Suprapubic skin (tissue), 4 donors: Measurements from ENCODE around the gene LSP1. TPM values are rescaled to one million over a fixed set of nuclear protein-coding genes. Genes with fewer than 3 reads are reported as not detected.
A peak's percentile ranks its signal among the peaks of the same experiment; 100 is the strongest.

ENCODE experiments used
- DNase-seq, 2 donors: peaks; one replicate each; pipeline ENCODE4 v3.0.0-alpha.2; 2019; ENCODE audit warnings: low spot score in 2 of 2
- H3K27ac ChIP-seq: fragments of 200-600 bp; sonication (generic); one replicate; pipeline ENCODE4 v1.5.1; 2019
- H3K27me3 ChIP-seq: fragments of 200-600 bp; sonication (generic); one replicate; pipeline ENCODE4 v1.5.1; 2019
- H3K36me3 ChIP-seq: fragments of 200-600 bp; sonication (generic); one replicate; pipeline ENCODE4 v1.5.1; 2019
- H3K4me1 ChIP-seq: fragments of 200-600 bp; sonication (generic); one replicate; pipeline ENCODE4 v1.5.1; 2019
- H3K4me3 ChIP-seq: fragments of 200-600 bp; sonication (generic); one replicate; pipeline ENCODE4 v1.5.1; 2019; ENCODE audit warnings: mild to moderate bottlenecking
- H3K9me3 ChIP-seq: fragments of 200-600 bp; sonication (generic); one replicate; pipeline ENCODE4 v1.5.1; 2019
- EP300 ChIP-seq: sonication (generic); formaldehyde crosslinking; IDR thresholded peaks from one replicate; pipeline ENCODE4 v1.6.1; 2017; ENCODE audit warnings: antibody characterized with exemption
- POLR2A ChIP-seq, 2 donors: fragments of 450-650 bp; IDR thresholded peaks; one replicate each; pipeline ENCODE4 v1.6.1; 2017; ENCODE audit warnings: antibody characterized with exemption in 2 of 2, mild to moderate bottlenecking in 2 of 2, moderate library complexity in 2 of 2
- POLR2AphosphoS5 ChIP-seq, 3 donors: sonication (generic); formaldehyde crosslinking; IDR thresholded peaks; one replicate each; pipeline ENCODE4 v1.6.1; 2017; ENCODE audit warnings: antibody characterized with exemption in 3 of 3
- WGBS: methylation state at CpG from one replicate; pipeline ENCODE4 v1.1.5; 2018; 5-methylcytosine and 5-hydroxymethylcytosine counted together
- total RNA-seq, 4 donors: library from RNA; depleted of rRNA; stranded (reverse); fragments of >200 nt; gene quantifications; one replicate each; pipeline ENCODE4 v1.1.0, GENCODE V29; 2016
- TF ChIP-seq, protein P1 (sequence below), 2 donors: fragments of 200-600 bp in 1 of 2; fragments of 450-650 bp in 1 of 2; sonication (generic) in 1 of 2; IDR thresholded peaks; one replicate each; pipeline ENCODE4 v1.5.1; 2016 to 2019; ENCODE audit warnings: antibody characterized with exemption in 2 of 2, mild to moderate bottlenecking in 1 of 2, moderate library complexity in 1 of 2

LSP1 gene
- total RNA-seq, 4 donors from 2014 or later = 70.4 to 134 (median 107) TPM

DNA sequence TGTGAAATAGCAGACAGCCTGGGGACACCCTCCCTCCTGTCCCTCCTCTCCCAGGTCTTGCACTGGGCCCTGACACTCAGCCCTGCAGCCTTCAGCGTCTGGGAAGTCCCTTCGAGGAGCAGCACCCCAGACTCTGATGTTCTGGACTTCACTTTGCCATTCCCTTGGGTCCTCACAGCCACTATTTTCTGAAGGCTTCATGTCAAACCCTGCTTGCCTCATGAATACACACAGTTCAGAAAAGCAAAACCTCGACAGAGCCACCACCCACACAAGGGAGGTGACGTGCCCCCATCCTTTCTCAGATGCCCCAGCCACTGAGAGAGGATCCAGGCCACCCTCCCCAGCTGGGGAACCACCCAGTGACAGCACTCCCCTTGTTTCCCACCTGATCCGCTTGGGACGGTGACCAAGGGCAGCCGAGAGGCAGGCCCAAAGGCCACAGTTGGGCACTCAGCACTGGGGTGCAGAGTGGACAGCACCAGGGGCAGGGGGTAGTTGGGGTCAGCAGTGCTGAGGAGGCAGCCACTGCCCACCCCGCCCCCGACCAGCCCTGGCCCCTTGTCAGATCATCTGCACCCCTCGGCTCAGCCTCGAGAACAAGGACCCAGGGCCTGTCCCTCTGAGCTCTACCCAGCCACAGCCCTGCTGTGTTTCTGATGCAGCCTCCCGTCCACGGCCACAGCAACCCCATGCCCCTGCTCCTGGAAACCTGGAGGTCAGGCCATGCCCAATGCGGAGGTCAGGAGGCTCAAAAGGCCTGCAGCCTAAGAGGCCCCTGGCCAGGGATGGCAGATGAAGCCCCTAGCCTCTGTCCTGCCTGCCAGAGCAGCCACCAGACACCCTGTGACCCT is 63.5 kb downstream of the LSP1 start:
- no peak for TF ChIP-seq POLR2AphosphoS5 (IDR thresholded peaks at IDR 0.05)
- TF ChIP-seq, protein P1, sequence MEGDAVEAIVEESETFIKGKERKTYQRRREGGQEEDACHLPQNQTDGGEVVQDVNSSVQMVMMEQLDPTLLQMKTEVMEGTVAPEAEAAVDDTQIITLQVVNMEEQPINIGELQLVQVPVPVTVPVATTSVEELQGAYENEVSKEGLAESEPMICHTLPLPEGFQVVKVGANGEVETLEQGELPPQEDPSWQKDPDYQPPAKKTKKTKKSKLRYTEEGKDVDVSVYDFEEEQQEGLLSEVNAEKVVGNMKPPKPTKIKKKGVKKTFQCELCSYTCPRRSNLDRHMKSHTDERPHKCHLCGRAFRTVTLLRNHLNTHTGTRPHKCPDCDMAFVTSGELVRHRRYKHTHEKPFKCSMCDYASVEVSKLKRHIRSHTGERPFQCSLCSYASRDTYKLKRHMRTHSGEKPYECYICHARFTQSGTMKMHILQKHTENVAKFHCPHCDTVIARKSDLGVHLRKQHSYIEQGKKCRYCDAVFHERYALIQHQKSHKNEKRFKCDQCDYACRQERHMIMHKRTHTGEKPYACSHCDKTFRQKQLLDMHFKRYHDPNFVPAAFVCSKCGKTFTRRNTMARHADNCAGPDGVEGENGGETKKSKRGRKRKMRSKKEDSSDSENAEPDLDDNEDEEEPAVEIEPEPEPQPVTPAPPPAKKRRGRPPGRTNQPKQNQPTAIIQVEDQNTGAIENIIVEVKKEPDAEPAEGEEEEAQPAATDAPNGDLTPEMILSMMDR (IDR thresholded peaks at IDR 0.05) = no peak
- TF ChIP-seq EP300 = no peak
- TF ChIP-seq POLR2A (IDR thresholded peaks at IDR 0.05) = no peak
- peak in 1 of 2 donors; percentile 63 for DNase-seq
- 67% methylated on average over 14 of the region's 14 CpGs for WGBS

GRCh38 chr11:1916986-1917522 is 64.2 kb downstream of the LSP1 start:
- DNase-seq = peak in 1 of 2 donors; percentile 63
- Histone ChIP-seq H3K27ac (no peak overlapping the region), H3K27me3 (no peaks in the 10 kb centered on the region), H3K36me3 (no peaks in the 10 kb centered on the region), H3K4me1 (peaks cover 41% of the 10 kb centered on the region), H3K4me3 (no peak overlapping the region), H3K9me3 (no peaks in the 10 kb centered on the region)
- TF ChIP-seq, protein P1 (IDR thresholded peaks at IDR 0.05) = no peak
- TF ChIP-seq POLR2AphosphoS5 (IDR thresholded peaks at IDR 0.05) = no peak
- no peak for TF ChIP-seq EP300
- TF ChIP-seq POLR2A (IDR thresholded peaks at IDR 0.05) = no peak
- 47% methylated on average over 5 of the region's 8 CpGs for WGBS

More for the DNA sequence above, 63.5 kb downstream of the LSP1 start:
- Histone ChIP-seq H3K4me3 (no peak overlapping the region), H3K4me1 (peaks cover 36% of the 10 kb centered on the region), H3K36me3 (no peaks in the 10 kb centered on the region), H3K27me3 (no peaks in the 10 kb centered on the region), H3K9me3 (no peaks in the 10 kb centered on the region), H3K27ac (no peak overlapping the region)

- peak in 1 of 2 donors; percentile 63 for DNase-seq
- WGBS = 60% methylated on average over 18 of the region's 34 CpGs
- Histone ChIP-seq H3K9me3 (no peaks in the 10 kb centered on the region), H3K36me3 (no peaks in the 10 kb centered on the region), H3K4me3 (no peak overlapping the region), H3K27me3 (no peaks in the 10 kb centered on the region), H3K4me1 (peaks cover 47% of the 10 kb centered on the region), H3K27ac (no peak overlapping the region)
- TF ChIP-seq POLR2AphosphoS5 (IDR thresholded peaks at IDR 0.05) = no peak
- TF ChIP-seq, protein P1 (IDR thresholded peaks at IDR 0.05) = peak; percentile 39 to 60
These were observed 64.9 kb downstream of the LSP1 start for GRCh38 chr11:1917523-1918435.

GRCh38 chr11:1918436-1919315 is 65.8 kb downstream of the LSP1 start:
- Histone ChIP-seq H3K4me3 (no peak overlapping the region), H3K27ac (no peak overlapping the region), H3K4me1 (peaks cover 47% of the 10 kb centered on the region), H3K27me3 (no peaks in the 10 kb centered on the region), H3K9me3 (no peaks in the 10 kb centered on the region), H3K36me3 (no peaks in the 10 kb centered on the region)
- TF ChIP-seq, protein P1 (IDR thresholded peaks at IDR 0.05) = no peak
- TF ChIP-seq POLR2AphosphoS5 (IDR thresholded peaks at IDR 0.05) (no peak), POLR2A (IDR thresholded peaks at IDR 0.05) (no peak), EP300 (no peak)
- 68% methylated on average over 3 of the region's 29 CpGs for WGBS
- DNase-seq = peak in 1 of 2 donors; percentile 72
